PFSK-1 (cell line): ENCODE measurements around the gene WNT5B.

Experiments
- FOXP2 ChIP-seq: optimal IDR thresholded peaks from 2 replicates; pipeline ENCODE3; 2011; ENCODE audit warnings: borderline replicate concordance, control low read depth, inconsistent platforms; ENCODE audit not compliant: insufficient read depth; ENCODE audit errors: extremely low read length, extremely low read depth
- POLR2AphosphoS5 ChIP-seq: IDR thresholded peaks from 2 replicates; pipeline ENCODE4 v1.6.1; 2012; ENCODE audit warnings: low read depth, mild to moderate bottlenecking, control low read depth, low read length, moderate library complexity
- SIN3A ChIP-seq: IDR thresholded peaks from 2 replicates; pipeline ENCODE4 v1.6.1; 2012; ENCODE audit warnings: mild to moderate bottlenecking, low read length, moderate library complexity, borderline replicate concordance; ENCODE audit not compliant: insufficient read depth
- TAF1 ChIP-seq: IDR thresholded peaks from 2 replicates; pipeline ENCODE4 v1.6.1; 2012; ENCODE audit warnings: low read length, control low read depth, borderline replicate concordance; ENCODE audit not compliant: insufficient read depth
- TF ChIP-seq, protein P1 (sequence below), 2 experiments: IDR thresholded peaks; 2 replicates each; pipeline versions ENCODE4 v1.6.1 to v1.8.0; 2011 to 2012; ENCODE audit warnings: low read depth in 2 of 2, low read length in 2 of 2, control low read depth in 1 of 2, inconsistent platforms in 1 of 2, mild to moderate bottlenecking in 1 of 2, moderate library complexity in 1 of 2; ENCODE audit not compliant: insufficient read depth in 1 of 2

Gene WNT5B

DNA sequence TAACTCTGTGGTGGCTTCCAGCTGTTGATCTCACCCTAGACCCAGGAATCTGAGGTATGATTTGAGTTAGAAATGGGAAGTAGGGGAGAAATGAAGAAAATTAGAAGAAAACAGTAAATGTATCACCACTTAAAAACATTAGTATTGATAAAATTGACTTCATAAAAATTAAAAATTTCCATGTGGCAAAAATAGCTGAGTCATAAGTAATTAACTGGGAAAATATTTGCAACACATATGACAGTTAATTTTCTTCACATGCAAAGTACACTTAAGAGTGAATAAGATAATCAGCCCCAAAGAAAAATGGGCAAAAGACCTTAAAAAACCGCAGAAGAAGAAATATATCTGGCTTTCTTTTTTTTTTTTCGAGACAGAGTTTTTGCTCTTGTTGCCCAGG lies 36.3 kb downstream of the WNT5B start:
- TF ChIP-seq TAF1 (no peak), SIN3A (no peak), FOXP2 (no peak), POLR2AphosphoS5 (no peak)
- TF ChIP-seq, protein P1, sequence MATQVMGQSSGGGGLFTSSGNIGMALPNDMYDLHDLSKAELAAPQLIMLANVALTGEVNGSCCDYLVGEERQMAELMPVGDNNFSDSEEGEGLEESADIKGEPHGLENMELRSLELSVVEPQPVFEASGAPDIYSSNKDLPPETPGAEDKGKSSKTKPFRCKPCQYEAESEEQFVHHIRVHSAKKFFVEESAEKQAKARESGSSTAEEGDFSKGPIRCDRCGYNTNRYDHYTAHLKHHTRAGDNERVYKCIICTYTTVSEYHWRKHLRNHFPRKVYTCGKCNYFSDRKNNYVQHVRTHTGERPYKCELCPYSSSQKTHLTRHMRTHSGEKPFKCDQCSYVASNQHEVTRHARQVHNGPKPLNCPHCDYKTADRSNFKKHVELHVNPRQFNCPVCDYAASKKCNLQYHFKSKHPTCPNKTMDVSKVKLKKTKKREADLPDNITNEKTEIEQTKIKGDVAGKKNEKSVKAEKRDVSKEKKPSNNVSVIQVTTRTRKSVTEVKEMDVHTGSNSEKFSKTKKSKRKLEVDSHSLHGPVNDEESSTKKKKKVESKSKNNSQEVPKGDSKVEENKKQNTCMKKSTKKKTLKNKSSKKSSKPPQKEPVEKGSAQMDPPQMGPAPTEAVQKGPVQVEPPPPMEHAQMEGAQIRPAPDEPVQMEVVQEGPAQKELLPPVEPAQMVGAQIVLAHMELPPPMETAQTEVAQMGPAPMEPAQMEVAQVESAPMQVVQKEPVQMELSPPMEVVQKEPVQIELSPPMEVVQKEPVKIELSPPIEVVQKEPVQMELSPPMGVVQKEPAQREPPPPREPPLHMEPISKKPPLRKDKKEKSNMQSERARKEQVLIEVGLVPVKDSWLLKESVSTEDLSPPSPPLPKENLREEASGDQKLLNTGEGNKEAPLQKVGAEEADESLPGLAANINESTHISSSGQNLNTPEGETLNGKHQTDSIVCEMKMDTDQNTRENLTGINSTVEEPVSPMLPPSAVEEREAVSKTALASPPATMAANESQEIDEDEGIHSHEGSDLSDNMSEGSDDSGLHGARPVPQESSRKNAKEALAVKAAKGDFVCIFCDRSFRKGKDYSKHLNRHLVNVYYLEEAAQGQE (IDR thresholded peaks at IDR 0.05; ENCODE audit: insufficient read depth in 1 of 2, low read depth in 2 of 2, low read length in 2 of 2), result no peak

DNA sequence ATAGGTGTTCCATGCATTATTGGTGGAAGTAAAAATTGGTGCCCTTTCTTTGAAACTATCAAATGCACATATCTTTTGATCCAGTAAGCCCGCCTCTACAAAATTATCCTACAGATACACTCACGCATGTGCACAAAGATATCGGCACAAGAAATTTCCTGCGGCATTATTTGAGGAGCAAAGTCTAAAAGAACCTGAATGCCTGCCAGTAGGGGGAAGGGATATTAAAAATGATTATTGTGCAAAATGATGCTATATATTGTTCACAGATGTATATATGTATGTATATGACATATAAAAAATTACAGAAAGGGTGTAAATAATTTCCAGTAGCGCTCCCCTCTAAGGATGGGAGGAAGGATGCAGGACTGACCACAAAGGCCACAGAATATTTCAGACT lies 37.2 kb downstream of the WNT5B start:
- TF ChIP-seq FOXP2 (no peak), POLR2AphosphoS5 (no peak), SIN3A (no peak), TAF1 (no peak)
- TF ChIP-seq, protein P1 (IDR thresholded peaks at IDR 0.05; ENCODE audit: insufficient read depth in 1 of 2, low read depth in 2 of 2, low read length in 2 of 2), result no peak

DNA sequence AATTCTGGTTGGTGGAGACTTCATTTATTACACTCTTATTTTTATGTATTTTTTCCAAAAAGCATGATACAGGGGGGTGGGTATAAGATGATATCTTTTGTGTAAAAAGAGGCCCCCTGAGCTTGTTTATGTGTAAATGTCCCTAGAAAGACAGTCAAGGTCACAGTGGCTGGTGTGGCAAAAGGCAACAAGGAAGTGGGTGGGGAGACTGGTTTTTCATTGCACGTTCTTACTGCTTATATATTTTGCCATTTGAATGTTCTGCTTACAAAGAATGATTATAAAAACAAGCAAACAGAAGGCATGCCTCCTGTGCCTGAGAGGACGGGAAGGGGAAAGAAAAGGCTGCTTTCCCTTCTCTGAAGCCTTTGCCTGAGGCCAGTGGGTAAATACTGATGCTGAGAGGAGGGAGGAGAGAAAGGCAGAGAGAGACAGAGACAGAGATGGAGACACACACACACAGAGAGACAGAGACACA lies 37.7 kb downstream of the WNT5B start:
- no peak for TF ChIP-seq POLR2AphosphoS5
- no peak for TF ChIP-seq FOXP2

DNA sequence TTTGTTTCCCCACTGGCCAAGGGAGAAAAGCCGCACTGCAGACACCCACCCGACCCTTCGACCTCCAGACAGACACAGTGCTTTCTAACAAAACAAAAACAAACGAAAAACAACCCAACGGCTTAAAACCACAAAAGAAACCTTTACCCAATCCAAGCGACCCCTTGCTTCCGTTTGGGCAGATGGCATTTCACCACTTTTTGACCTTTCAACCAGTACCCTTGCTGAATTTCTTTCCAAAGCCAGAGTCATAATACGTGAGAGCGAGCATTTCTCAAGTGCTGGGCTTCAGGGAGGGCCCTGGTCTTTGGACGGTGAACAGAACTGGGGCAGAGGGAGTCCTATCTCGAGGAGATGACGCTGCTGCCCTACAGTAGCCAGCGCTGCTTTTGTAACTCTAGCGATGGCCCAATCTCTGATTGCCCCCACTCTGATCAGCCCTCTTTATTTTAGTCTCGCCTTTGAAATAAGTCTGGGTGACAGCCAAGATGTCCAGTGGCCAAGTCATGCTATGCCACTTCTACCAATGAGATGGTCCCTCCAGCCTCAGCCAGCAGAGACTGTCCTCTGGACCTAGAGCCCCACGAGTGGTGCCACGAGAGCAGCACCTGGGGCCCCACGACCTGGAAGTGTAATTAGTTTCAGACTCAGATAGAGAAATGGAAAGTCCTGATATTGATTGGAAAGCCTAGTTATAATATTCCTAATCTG lies 40.0 kb downstream of the WNT5B start:
- TF ChIP-seq, protein P1 (IDR thresholded peaks at IDR 0.05; ENCODE audit: insufficient read depth in 1 of 2, low read depth in 2 of 2, low read length in 2 of 2), result no peak
- TF ChIP-seq FOXP2 (no peak), SIN3A (no peak), TAF1 (no peak), POLR2AphosphoS5 (no peak)

DNA sequence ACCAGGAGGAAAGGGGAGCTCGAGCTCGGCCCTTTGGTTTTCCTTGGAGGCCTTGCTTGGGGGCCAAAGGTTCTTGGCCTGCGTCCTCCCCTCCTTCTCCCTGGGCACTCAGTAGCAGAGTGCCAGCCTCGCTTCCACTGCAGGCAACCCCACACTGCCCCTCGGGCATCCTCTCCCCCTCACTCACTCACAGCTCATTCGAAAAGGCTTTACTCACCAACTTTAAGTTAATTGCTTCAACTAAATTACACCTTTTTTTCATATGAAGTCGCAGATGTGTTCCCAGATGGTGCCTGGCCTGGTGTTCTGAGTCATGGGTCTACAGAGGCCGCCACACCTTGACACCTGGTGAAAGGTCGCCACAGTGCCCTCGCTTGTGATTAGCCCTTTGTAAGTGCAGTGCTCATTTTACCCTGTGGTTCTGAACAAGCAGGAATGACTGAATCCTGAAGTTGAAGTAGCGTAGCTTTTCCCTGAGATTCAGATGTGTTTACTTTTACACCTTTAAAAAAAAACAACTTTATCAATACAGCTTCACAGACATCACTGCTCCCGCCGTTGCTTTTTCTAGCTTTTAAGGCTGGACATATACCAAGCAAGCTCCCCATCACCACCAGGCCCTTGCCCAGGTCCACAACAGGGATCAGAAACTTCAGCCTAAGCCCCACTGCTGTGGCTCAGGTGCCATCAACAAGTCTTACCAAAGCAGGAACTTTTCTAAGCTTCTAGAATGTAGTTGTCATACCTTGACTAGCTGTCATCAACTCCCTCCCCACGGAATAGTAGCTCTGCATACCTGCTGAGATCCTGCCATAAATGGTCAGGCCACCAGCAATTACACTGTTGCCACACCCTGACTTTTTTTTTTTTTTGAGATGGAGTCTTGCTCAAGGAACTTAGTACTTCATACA lies 41.6 kb downstream of the WNT5B start:
- no peak for TF ChIP-seq FOXP2
- no peak for TF ChIP-seq TAF1
- TF ChIP-seq SIN3A, result no peak
- TF ChIP-seq, protein P1 (IDR thresholded peaks at IDR 0.05; ENCODE audit: insufficient read depth in 1 of 2, low read depth in 2 of 2, low read length in 2 of 2), result no peak
- TF ChIP-seq POLR2AphosphoS5, result no peak
